GM19467 (cell line): ENCODE measurements around the gene ANKS3.
"Not testable (repeated sequence)": the region's sequence is repeated elsewhere in the genome, so short reads cannot be mapped to it uniquely, and the experiment has no call there.

ENCODE experiments used
- ATAC-seq: cut with Tn5 transposase; IDR thresholded peaks from one replicate; pipeline ENCODE4 v1.9.1; 2021; ENCODE audit warnings: mild to moderate bottlenecking, moderate library complexity; ENCODE audit not compliant: unreplicated experiment

Gene ANKS3

DNA sequence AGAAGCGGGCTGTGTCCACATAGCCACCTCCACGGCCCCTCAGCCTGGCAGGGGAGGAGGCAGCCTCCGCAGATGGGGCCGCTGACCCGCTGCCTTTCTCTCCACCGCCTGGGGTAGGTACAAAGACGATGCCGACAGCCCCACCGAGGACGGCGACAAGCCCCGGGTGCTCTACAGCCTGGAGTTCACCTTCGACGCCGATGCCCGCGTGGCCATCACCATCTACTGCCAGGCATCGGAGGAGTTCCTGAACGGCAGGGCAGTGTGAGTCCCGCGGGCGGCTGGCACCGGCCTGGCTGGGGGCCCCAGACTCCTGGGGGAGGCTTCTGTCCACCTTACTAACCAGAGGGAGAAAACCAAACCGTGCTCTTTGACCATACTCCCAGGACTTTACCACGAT, 81.5 kb downstream of the ANKS3 start:
- ATAC-seq: no peak

DNA sequence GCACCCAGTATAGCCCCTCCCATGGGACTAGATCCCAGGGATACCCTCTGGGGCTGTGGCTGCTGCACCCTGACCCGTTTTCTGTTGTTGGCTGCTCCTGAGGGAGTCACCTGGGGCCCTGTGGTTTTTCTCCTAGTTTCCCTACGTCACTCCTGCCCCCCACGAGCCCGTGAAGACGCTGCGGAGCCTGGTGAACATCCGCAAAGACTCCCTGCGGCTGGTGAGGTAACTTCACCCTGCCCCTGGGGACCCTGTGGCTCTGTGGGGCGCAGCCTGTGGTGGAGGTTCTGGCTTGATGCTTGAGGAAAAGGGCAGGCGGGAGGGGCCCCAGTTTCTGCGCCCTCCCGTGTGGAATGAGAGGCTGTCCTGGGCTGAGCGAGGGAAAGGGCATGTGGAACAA, 82.2 kb downstream of the ANKS3 start:
- no peak for ATAC-seq

GRCh38 chr16:4650443-4651074, 83.5 kb downstream of the ANKS3 start:
- ATAC-seq: not testable (repeated sequence)

GRCh38 chr16:4649744-4650442, 84.2 kb downstream of the ANKS3 start:
- ATAC-seq: no peak

GRCh38 chr16:4648917-4649316, 85.2 kb downstream of the ANKS3 start:
- no peak for ATAC-seq

GRCh38 chr16:4647644-4647980, 86.5 kb downstream of the ANKS3 start:
- no peak for ATAC-seq

- ATAC-seq: no peak
These were observed 87.1 kb downstream of the ANKS3 start for GRCh38 chr16:4646773-4647643.
